DOHH2 (cell line): ENCODE measurements around the gene WDR64.

Experiments used
- CTCF ChIP-seq: fragments of 200-600 bp; sonication (generic); IDR thresholded peaks from one replicate; pipeline ENCODE4 v1.5.1; 2014; ENCODE audit warnings: antibody characterized with exemption, mild to moderate bottlenecking, low read depth, low read length; ENCODE audit not compliant: poor library complexity, severe bottlenecking
- EZH2phosphoT487 ChIP-seq: fragments of 200-600 bp; sonication (generic); IDR thresholded peaks from 2 replicates; pipeline ENCODE4 v1.6.1; 2017; ENCODE audit warnings: borderline replicate concordance, mild to moderate bottlenecking, antibody characterized with exemption, low read length, moderate library complexity, mixed read lengths

GRCh38 chr1:241721011-241721410, 68.9 kb downstream of the WDR64 start:
- no peak for TF ChIP-seq CTCF
- TF ChIP-seq EZH2phosphoT487: no peak
